Keratinocyte (primary cell): ENCODE measurements around the gene GCNT3. TPM values are rescaled to one million over a fixed set of nuclear protein-coding genes. Genes with fewer than 3 reads are reported as not detected.

Experiments used
- DNase-seq: peaks from one replicate; pipeline ENCODE4 v3.0.0-alpha.2; 2011; ENCODE audit warnings: low read depth, missing footprints, low spot score
- FAIRE-seq: peaks from 2 replicates; lab custom pipeline; 2011; peaks lifted over from hg19 to GRCh38; lab: Jason Lieb, UNC
- H2AFZ ChIP-seq: 2 replicates; pipeline ENCODE4 v1.6.0; 2012; ENCODE audit warnings: low read length, control low read depth, inconsistent platforms; ENCODE audit not compliant: control insufficient read depth
- H3K27ac ChIP-seq: 2 replicates; pipeline ENCODE4 v1.5.1; 2011; ENCODE audit warnings: low read length; ENCODE audit not compliant: control insufficient read depth, insufficient read depth
- H3K27me3 ChIP-seq: 3 replicates; pipeline ENCODE4 v1.6.0; 2011; ENCODE audit warnings: low read length; ENCODE audit not compliant: control insufficient read depth, insufficient read depth; ENCODE audit errors: extremely low read depth
- H3K36me3 ChIP-seq, 2 experiments: 2 replicates in 1 of 2; 3 replicates in 1 of 2; pipeline ENCODE4 v1.5.1; 2011; ENCODE audit warnings: low read length in 2 of 2, mild to moderate bottlenecking in 1 of 2; ENCODE audit not compliant: control insufficient read depth in 2 of 2, insufficient read depth in 2 of 2; ENCODE audit errors: extremely low read depth in 1 of 2
- H3K4me1 ChIP-seq: 3 replicates; pipeline ENCODE4 v1.5.1; 2011; ENCODE audit warnings: low read length; ENCODE audit not compliant: control insufficient read depth, insufficient read depth; ENCODE audit errors: extremely low read depth
- H3K4me2 ChIP-seq: 3 replicates; pipeline ENCODE4 v1.6.0; 2011; ENCODE audit warnings: low read depth, low read length; ENCODE audit not compliant: control insufficient read depth, insufficient read depth; ENCODE audit errors: extremely low read depth
- H3K4me3 ChIP-seq, 3 experiments: fragments of 200-600 bp in 1 of 3; sonication (generic) in 1 of 3; 2 replicates in 2 of 3; 3 replicates in 1 of 3; pipeline ENCODE4 v1.5.1; 2011 to 2016; ENCODE audit warnings: low read length in 3 of 3, mild to moderate bottlenecking in 3 of 3, control low read depth in 2 of 3, inconsistent platforms in 1 of 3, low read depth in 1 of 3, mixed read lengths in 1 of 3, mixed run types in 1 of 3, moderate library complexity in 1 of 3; ENCODE audit not compliant: control insufficient read depth in 2 of 3, insufficient read depth in 2 of 3; ENCODE audit errors: extremely low read depth in 1 of 3
- H3K79me2 ChIP-seq: 2 replicates; pipeline ENCODE4 v1.6.0; 2012; ENCODE audit warnings: low read length; ENCODE audit not compliant: control insufficient read depth, insufficient read depth
- H3K9ac ChIP-seq: 3 replicates; pipeline ENCODE4 v1.6.0; 2011; ENCODE audit warnings: low read length; ENCODE audit not compliant: control insufficient read depth, insufficient read depth; ENCODE audit errors: extremely low read depth
- H3K9me1 ChIP-seq: 3 replicates; pipeline ENCODE4 v1.6.0; 2011; ENCODE audit warnings: low read length; ENCODE audit not compliant: control insufficient read depth, insufficient read depth; ENCODE audit errors: extremely low read depth
- H3K9me3 ChIP-seq: 2 replicates; pipeline ENCODE4 v1.5.1; 2012; ENCODE audit warnings: low read depth, low read length; ENCODE audit not compliant: control insufficient read depth
- H4K20me1 ChIP-seq: 3 replicates; pipeline ENCODE4 v1.6.0; 2011; ENCODE audit warnings: low read length; ENCODE audit not compliant: control insufficient read depth, insufficient read depth; ENCODE audit errors: extremely low read depth
- EZH2 ChIP-seq: IDR thresholded peaks from one replicate; pipeline ENCODE4 v1.6.1; 2012; ENCODE audit warnings: inconsistent platforms, mild to moderate bottlenecking, low read length, moderate library complexity
- dilution Hi-C: fragments of 300-500 bp; cut with MboI; formaldehyde crosslinking; loops from one replicate; pipeline ENCODE4 v1.7.0; 2020; ENCODE audit warnings: low sequenced_read_pairs; ENCODE audit not compliant: extremely low pct_ligation_motif_present
- polyA plus RNA-seq, 5 experiments: library from polyadenylated mRNA; depleted of rRNA in 3 of 5; stranded (reverse) in 3 of 5; stranded (forward) in 1 of 5; unstranded in 1 of 5; fragments of >200 nt; gene quantifications; 1 replicate in 1 of 5; 2 replicates in 3 of 5; 3 replicates in 1 of 5; pipeline versions ENCODE4 v1.2.1 to v1.2.3, GENCODE V29; 2011 to 2012; ENCODE audit warnings: missing spikeins in 2 of 5, low read depth in 1 of 5, low replicate concordance in 1 of 5
- TF ChIP-seq, protein P1 (sequence below), 3 experiments: IDR thresholded peaks in 1 of 3; conservative IDR thresholded peaks in 1 of 3; optimal IDR thresholded peaks in 1 of 3; 2 replicates in 2 of 3; 3 replicates in 1 of 3; pipeline versions ENCODE3 to v1.5.1; 2011; ENCODE audit warnings: low read length in 3 of 3, mild to moderate bottlenecking in 3 of 3, moderate library complexity in 2 of 3, control low read depth in 1 of 3, inconsistent platforms in 1 of 3; ENCODE audit not compliant: insufficient read depth in 2 of 3; ENCODE audit errors: extremely low read depth in 1 of 3

The GCNT3 gene
- polyA plus RNA-seq, 1 donor (not counting 4 experiments of a cell fraction or from before 2014, with no cell fraction given): 0.26 TPM

DNA sequence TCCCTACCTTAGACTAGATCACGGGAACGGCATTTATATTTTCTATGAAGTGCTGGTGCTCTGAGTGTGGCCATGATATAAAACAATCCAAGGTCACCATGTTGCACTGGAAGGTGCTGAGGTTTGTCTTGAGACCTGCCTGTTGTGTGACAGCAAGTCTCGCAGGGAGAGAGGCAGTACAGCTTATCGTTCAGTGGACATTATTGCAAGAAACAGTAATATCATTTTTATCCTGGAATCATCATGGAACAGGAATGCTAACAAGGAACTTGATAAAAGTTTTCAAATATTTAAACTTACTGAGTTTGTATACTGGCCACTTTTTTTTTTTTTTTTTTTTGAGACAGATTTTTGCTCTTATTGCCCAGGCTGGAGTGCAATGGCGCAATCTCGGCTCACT lies 40.0 kb upstream of the GCNT3 start:
- DNase-seq: no peak
- Histone ChIP-seq H3K79me2 (no peaks in the 10 kb centered on the region), H3K4me3 (no peak overlapping the region), H3K36me3 (no peaks in the 10 kb centered on the region), H3K27me3 (no peaks in the 10 kb centered on the region), H3K9me3 (no peaks in the 10 kb centered on the region), H3K9ac (no peak overlapping the region), H4K20me1 (no peaks in the 10 kb centered on the region), H3K4me1 (peaks cover 7% of the 10 kb centered on the region), H3K4me2 (no peak overlapping the region), H3K9me1 (no peaks in the 10 kb centered on the region), H3K27ac (no peak overlapping the region), H2AFZ (no peak overlapping the region)
- dilution Hi-C loops: no loop called here
- FAIRE-seq: no peak
- TF ChIP-seq EZH2: no peak
- TF ChIP-seq, protein P1, sequence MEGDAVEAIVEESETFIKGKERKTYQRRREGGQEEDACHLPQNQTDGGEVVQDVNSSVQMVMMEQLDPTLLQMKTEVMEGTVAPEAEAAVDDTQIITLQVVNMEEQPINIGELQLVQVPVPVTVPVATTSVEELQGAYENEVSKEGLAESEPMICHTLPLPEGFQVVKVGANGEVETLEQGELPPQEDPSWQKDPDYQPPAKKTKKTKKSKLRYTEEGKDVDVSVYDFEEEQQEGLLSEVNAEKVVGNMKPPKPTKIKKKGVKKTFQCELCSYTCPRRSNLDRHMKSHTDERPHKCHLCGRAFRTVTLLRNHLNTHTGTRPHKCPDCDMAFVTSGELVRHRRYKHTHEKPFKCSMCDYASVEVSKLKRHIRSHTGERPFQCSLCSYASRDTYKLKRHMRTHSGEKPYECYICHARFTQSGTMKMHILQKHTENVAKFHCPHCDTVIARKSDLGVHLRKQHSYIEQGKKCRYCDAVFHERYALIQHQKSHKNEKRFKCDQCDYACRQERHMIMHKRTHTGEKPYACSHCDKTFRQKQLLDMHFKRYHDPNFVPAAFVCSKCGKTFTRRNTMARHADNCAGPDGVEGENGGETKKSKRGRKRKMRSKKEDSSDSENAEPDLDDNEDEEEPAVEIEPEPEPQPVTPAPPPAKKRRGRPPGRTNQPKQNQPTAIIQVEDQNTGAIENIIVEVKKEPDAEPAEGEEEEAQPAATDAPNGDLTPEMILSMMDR (optimal IDR thresholded peaks at IDR 0.05 in 1 of 3, IDR thresholded peaks at IDR 0.05 in 1 of 3, conservative IDR thresholded peaks at IDR 0.05 in 1 of 3; ENCODE audit: extremely low read depth in 1 of 3, insufficient read depth in 2 of 3, low read length in 3 of 3): no peak

DNA sequence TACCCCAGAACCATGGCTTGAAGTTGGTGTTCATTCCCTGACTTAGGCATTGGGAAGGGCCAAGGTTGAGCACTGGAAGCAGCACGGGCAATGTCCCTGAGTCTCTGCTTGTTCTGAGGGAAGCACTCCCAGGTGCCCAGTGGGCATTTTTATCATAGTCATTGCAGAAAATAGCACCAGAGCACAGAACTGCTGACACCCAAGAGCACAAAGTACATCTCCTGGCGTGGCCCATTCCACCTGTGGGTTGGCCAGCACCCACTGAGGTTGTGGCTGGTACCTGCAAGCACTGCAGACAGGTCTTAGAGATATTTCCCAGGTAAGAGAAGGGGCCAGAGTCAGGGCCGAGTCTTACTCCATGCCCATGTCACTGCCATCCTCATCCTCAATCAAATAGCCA lies 28.5 kb upstream of the GCNT3 start:
- dilution Hi-C loops: no loop called here
- DNase-seq: no peak
- no peak overlapping the region for H3K27ac ChIP-seq
- no peak overlapping the region for H2AFZ ChIP-seq
- H3K4me2 ChIP-seq: no peak overlapping the region
- H3K4me1 ChIP-seq: peaks cover 7% of the 10 kb centered on the region
- TF ChIP-seq EZH2: no peak
- TF ChIP-seq, protein P1 (optimal IDR thresholded peaks at IDR 0.05 in 1 of 3, IDR thresholded peaks at IDR 0.05 in 1 of 3, conservative IDR thresholded peaks at IDR 0.05 in 1 of 3; ENCODE audit: extremely low read depth in 1 of 3, insufficient read depth in 2 of 3, low read length in 3 of 3): no peak
- no peaks in the 10 kb centered on the region for H3K9me1 ChIP-seq
- no peak overlapping the region for H3K9ac ChIP-seq
- H3K4me3 ChIP-seq: no peak overlapping the region
- no peak for FAIRE-seq
- no peaks in the 10 kb centered on the region for H4K20me1 ChIP-seq
- H3K9me3 ChIP-seq: no peaks in the 10 kb centered on the region
- no peaks in the 10 kb centered on the region for H3K36me3 ChIP-seq
- H3K27me3 ChIP-seq: no peaks in the 10 kb centered on the region
- H3K79me2 ChIP-seq: no peaks in the 10 kb centered on the region
